Measurements from ENCODE around the gene TMEM119.

DNA sequence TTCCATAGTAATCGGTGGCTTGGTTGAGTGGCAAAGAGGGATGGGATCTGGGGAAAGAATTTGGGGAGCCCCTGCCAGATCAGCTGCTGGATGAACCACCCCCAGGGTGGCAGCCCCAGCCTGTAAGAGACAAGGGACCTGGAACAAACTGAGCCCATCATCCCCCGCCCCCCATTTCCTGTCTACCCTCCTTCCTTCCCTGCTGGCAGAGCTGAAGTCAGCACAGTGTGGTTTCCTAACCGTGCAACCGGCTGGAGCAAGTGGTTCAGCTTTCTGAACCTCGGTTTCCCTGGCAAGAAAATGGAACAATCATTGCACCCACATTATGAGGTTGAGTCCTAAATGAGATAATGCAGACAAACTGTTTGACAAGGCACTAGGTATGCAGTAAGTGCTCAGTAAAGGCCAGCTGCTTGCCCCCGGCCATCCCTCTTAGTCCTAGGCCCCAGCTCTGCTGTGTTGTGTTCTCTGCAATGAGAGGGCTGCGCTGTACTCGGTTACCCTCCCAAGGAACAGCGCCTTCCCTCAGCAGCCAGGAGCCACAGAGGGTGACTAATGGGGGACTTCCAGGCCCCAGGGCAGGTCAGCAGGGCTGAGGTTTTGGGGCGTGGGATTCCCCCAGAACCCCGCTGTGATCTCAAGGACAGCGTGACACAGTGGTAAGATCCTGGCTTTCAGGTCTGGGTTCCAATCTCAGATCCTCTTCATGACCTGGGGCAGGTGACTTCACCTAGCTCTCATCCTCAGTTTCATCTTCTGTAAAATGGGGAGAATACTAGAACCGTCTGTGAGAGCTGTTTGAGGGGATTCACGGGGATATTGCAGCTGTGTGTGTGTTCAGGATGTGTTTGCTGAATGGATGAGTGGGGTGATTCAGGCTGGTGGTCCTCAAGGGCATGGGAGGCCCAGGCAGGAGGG lies 19.3 kb upstream of the TMEM119 start:
- TF ChIP-seq CEBPB (IDR thresholded peaks at IDR 0.05; ENCODE audit: low read depth, low read length): no peak
- TF ChIP-seq MAFK (IDR thresholded peaks at IDR 0.05; ENCODE audit: low read depth, low read length): no peak
- no peak for TF ChIP-seq RAD21 (IDR thresholded peaks at IDR 0.05; ENCODE audit: low read length)
- TF ChIP-seq, protein P1, sequence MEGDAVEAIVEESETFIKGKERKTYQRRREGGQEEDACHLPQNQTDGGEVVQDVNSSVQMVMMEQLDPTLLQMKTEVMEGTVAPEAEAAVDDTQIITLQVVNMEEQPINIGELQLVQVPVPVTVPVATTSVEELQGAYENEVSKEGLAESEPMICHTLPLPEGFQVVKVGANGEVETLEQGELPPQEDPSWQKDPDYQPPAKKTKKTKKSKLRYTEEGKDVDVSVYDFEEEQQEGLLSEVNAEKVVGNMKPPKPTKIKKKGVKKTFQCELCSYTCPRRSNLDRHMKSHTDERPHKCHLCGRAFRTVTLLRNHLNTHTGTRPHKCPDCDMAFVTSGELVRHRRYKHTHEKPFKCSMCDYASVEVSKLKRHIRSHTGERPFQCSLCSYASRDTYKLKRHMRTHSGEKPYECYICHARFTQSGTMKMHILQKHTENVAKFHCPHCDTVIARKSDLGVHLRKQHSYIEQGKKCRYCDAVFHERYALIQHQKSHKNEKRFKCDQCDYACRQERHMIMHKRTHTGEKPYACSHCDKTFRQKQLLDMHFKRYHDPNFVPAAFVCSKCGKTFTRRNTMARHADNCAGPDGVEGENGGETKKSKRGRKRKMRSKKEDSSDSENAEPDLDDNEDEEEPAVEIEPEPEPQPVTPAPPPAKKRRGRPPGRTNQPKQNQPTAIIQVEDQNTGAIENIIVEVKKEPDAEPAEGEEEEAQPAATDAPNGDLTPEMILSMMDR (conservative IDR thresholded peaks at IDR 0.05; ENCODE audit: low read depth, low read length): no peak
- no peak for TF ChIP-seq NFE2L2 (IDR thresholded peaks at IDR 0.05; ENCODE audit: low read depth, low read length)
- TF ChIP-seq POLR2A (IDR thresholded peaks at IDR 0.05; ENCODE audit: low read depth, low read length): no peak
- TF ChIP-seq RFX5 (IDR thresholded peaks at IDR 0.05; ENCODE audit: low read depth, low read length): no peak
- TF ChIP-seq RCOR1 (IDR thresholded peaks at IDR 0.05; ENCODE audit: insufficient replicate concordance, low read length): no peak
- TF ChIP-seq SMC3 (IDR thresholded peaks at IDR 0.05; ENCODE audit: low read depth, low read length): no peak
- no peak for TF ChIP-seq USF2 (IDR thresholded peaks at IDR 0.05; ENCODE audit: low read depth, low read length)
- no peak for TF ChIP-seq BHLHE40 (IDR thresholded peaks at IDR 0.05; ENCODE audit: low read depth, low read length)
- TF ChIP-seq MXI1 (IDR thresholded peaks at IDR 0.05; ENCODE audit: borderline replicate concordance, low read depth, low read length): no peak
- no peak for TF ChIP-seq CHD1 (IDR thresholded peaks at IDR 0.05; ENCODE audit: low read depth, low read length)

Measured in IMR-90 (cell line).